MV-4-11 (cell line): ENCODE measurements around the gene ARHGEF7.

Source experiments
- DNase-seq: peaks from one replicate; lab custom pipeline; 2025; lab: John Stamatoyannopoulos, UW

ARHGEF7 gene

DNA sequence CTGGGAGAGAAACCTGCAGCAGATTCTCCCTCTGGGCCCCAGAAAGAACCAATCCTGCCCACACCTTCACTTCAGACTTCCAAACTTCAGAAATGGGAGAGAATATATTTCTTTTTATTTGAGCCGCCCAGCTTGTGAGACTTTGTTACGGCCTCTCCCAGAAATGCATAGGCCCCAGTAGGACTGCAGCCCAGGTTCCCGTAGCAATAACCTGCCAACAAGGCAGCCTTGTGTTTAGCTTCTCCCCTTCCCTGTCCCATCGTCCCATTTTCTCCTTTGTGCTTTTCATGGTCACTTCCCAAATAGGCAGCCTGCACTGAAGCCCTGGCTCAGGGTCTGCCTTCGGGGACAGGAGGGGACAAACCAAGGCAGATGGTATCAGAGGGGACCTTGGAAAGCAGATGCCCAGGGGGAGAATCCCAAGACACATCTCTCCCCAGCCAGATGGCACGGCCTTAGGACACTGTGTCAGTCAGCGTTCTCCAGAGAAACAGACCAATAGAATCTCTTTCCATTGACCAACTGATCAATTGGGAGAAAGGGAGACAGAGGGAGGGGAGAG, 3.7 kb upstream of the ARHGEF7 start:
- DNase-seq, result no peak

- DNase-seq, result no peak
These were observed 2.9 kb upstream of the ARHGEF7 start for GRCh38 chr13:111112196-111112595.

GRCh38 chr13:111114362-111115060, 599 bp upstream of the ARHGEF7 start:
- no peak for DNase-seq

DNA sequence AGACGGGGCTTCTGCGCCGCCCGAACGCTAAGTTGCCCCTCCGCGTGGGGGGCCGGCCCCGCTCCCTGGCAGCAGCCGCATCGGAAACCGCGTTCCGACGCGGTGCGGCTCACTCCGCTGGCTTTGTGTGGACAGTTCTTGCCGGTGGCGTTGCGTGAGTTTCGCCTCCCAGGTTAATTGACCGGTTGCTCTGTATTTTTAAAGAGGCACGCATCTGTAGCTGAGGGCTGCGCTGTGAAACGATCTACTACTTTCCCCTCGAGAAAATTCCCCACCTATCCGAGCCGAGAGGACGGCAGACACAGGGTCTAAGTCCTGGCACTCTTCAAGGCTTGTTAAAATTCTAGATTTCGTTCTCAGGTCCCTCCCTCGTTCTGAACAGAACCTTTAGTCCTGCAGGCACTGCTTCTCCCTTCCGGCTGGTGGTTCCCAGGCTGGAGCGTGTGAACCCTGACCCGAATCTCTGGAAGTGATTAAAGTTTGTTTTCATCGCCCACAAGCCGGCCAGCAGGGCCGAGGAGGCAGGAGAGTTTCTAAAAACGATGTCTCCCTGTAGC, 933 bp downstream of the ARHGEF7 start:
- DNase-seq, result no peak

- no peak for DNase-seq
These were observed 1.7 kb downstream of the ARHGEF7 start for GRCh38 chr13:111116856-111117255.

GRCh38 chr13:111117289-111117688, 2.2 kb downstream of the ARHGEF7 start:
- no peak for DNase-seq

GRCh38 chr13:111117961-111118360, 2.9 kb downstream of the ARHGEF7 start:
- DNase-seq, result no peak

GRCh38 chr13:111118898-111119607, 3.9 kb downstream of the ARHGEF7 start:
- DNase-seq, result no peak

DNA sequence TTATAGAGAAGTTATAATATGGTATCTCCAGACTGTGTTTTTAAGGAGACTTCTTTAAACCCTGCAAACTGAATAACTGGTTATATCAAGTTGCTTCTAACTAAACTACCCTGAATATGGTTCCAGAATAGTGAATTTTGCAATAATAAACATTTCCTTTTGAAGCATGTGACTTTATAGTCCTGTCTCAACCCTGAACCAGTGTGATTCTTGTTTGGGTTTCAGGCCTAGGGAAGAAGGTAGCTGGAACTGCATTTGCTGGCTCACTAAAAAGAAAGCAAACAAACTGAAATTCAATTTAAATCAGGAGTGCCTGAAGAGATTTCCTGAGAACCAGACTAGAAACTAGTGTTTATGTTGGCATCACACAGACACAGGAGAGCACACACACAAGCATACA, 4.9 kb downstream of the ARHGEF7 start:
- DNase-seq, result no peak

DNA sequence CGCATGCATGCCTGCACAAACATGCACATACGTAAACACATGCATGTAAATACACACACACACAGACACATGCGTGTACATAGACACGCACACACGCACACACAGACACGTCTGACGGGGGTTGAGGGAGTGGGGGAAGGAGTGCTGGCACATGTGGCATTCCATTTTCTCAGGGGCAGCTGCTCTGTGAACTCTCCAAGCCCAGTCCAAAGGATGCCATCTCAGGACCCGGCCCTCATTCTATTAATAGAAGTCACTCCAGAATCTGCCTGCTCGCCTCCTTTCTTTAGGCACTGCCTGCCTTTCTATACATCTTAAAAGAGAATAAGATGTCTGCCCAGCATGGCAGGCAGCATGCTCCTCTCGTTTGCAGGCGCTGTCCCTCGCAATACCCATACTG, 5.3 kb downstream of the ARHGEF7 start:
- no peak for DNase-seq

GRCh38 chr13:111120913-111121312, 5.8 kb downstream of the ARHGEF7 start:
- DNase-seq, result no peak

- no peak for DNase-seq
These were observed 6.4 kb downstream of the ARHGEF7 start for GRCh38 chr13:111121506-111121905.

- no peak for DNase-seq
These were observed 6.9 kb downstream of the ARHGEF7 start for GRCh38 chr13:111122056-111122455.

DNA sequence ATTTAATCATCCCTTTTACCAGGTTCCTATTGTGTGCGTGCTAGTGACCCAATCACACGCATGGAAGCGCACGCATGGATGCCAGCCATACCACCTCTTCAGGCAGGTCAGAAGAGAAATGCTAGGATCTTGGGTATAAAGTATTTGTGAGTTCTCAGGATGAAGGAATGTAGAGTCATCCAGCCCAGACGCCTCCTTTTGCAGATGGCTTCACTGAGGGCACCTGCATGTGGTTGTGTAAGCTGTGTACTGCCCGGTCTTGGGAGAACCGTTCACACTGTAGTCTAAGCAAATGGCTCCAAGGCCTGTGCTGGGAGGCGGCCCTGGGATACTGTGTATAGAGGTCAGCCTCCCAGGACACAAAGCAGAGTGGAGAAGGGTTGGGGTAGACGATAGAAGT, 7.5 kb downstream of the ARHGEF7 start:
- DNase-seq, result no peak

DNA sequence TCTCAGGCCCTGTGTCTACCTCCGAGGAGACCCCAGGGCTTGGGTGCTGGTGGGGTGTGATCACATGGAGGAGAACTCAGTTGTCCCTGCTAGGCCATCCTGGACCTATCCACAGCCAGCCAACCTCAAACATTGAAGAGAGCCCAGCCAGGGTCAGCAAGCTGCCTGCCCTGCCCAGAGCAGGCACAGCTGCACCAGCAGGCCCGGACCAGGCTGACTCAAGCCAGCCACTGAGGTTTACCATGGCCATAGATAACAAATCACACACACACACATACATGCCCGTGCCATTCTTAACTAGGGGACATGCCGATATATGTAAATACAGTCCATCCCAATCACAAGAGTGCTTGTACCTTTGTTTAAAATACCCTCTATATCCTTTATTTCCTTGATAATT, 8.1 kb downstream of the ARHGEF7 start:
- no peak for DNase-seq

- no peak for DNase-seq
These were observed 8.5 kb downstream of the ARHGEF7 start for GRCh38 chr13:111123649-111124048.

DNA sequence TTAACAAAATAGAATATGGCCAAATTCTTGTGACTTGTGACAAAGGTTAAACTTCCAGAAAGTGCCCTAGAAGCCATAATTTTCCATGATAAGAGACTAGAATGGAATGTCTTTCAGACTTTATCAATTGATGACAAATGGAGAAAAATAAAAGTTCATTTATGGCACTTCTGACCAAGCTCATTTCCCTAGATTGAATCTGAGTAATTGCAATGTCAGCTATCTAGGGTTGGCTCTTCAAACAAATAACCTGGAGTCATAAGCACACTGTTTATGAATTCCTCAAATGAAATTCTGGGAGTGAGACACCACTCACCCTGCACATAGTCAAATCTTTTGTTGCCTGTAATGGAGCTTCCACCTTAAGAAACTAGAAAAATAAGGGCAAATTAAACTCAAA, 11.4 kb downstream of the ARHGEF7 start:
- DNase-seq, result no peak

DNA sequence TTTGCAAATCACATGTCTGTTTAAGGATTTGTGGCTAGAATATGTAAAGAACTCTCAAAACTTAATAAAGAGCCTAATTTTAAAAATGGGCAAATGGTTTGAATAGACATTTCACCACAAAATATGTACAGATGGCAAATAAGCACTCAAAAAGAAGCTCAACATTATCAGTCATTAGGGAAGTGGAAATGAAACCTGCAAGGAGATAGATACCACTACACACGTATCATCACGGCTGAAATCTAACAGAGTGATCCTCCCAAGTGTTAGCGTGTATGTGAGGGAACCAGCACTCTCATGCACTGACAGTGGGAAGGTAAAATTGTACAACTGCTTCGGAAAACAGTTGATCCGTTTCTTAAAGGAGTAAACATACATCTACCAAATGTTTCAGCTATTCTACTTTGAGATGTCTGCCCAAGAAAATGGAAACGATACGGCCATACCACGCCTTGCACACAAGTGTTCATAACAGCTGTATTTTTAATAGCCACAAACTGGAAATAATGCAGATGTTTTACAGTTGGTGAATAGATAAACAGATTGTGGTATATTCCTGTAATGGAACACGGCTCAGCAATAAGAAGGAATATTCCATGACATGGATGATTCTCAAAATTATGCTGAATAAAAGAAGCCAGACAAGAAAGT, 14.5 kb downstream of the ARHGEF7 start:
- peak; percentile 44 for DNase-seq

DNA sequence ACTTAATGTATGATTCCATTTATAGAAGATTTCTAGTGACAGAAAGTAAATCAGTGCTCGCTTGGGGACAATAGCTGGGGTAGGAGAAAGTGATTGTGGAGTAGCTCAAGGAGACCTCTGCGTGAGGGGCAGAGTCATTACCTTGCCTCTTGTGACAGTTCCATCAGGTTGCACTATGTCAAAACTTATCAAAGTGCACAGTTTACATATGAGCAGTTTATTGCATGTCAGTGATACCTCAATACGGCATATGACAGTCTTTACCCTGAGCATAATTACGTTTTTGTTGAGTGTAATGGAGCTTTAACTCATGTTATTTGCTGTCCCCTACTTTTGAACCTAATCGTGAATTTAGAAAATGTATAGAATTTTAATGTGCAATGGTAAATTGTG, 15.0 kb downstream of the ARHGEF7 start:
- no peak for DNase-seq

GRCh38 chr13:111131048-111131447, 15.9 kb downstream of the ARHGEF7 start:
- DNase-seq, result no peak

DNA sequence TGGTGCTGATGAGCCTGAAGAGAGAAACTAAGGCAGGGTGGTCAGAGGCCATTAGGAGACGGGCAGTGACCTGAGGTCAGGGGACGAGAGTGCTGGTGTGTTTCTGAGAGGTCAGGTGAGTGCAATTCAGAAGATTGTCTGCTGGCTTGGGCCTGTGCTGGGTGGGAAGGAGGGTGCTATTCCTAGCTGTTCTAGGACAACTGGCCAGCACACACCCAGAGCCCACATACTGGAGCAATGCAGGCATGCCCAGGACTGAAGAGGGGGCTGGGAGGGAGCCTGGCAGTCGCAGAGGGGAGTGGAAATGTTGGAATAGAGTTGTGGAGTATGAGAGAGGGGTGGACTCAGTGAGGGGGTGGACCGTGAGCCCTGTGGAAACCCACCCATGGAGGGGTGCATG, 16.5 kb downstream of the ARHGEF7 start:
- no peak for DNase-seq

- DNase-seq, result no peak
These were observed 17.8 kb downstream of the ARHGEF7 start for GRCh38 chr13:111132948-111133347.

GRCh38 chr13:111139452-111139851, 24.3 kb downstream of the ARHGEF7 start:
- DNase-seq, result no peak
